Caco-2 (cell line): Measurements from ENCODE around the gene SLC25A51. TPM values are rescaled to one million over a fixed set of nuclear protein-coding genes. Genes with fewer than 3 reads are reported as not detected.

Experiments used
- BruUV-seq: library from RNA; stranded (reverse); fragments of 400-500 nt; replicated peaks from 2 replicates; lab custom pipeline; 2021; lab: Mats Ljungman, UMichigan
- CTCF ChIA-PET: fragments of 300-600 bp; sonication (Branson Sonifier 250); formaldehyde crosslinking; loops from one replicate; lab custom pipeline; 2022; ENCODE audit warnings: antibody characterized with exemption; lab: Charles Lee
- POLR2A ChIA-PET: fragments of 300-600 bp; sonication (Branson Sonifier 250); formaldehyde crosslinking; loops from one replicate; lab custom pipeline; 2022; ENCODE audit warnings: antibody characterized with exemption; lab: Charles Lee
- DNase-seq, 2 experiments: peaks; one replicate each; pipeline versions ENCODE4 v3.0.0 to v3.0.0-alpha.2; 2020 to 2022
- H3K27me3 ChIP-seq: replicated peaks from 2 replicates; pipeline ENCODE4 v1.6.0; 2011; ENCODE audit warnings: low read length; ENCODE audit not compliant: control insufficient read depth, insufficient read depth
- H3K36me3 ChIP-seq: 2 replicates; pipeline ENCODE4 v1.5.1; 2011; ENCODE audit warnings: low read length; ENCODE audit not compliant: control insufficient read depth, insufficient read depth
- H3K4me1 ChIP-seq: fragments of 250-450 bp; sonication (Bioruptor Pico); 2 replicates; pipeline ENCODE4 v1.5.1; 2020; ENCODE audit warnings: mild to moderate bottlenecking
- H3K4me3 ChIP-seq: 2 replicates; pipeline ENCODE4 v1.5.1; 2011; ENCODE audit warnings: low read depth, mild to moderate bottlenecking, control low read depth, low read length
- H3K9me3 ChIP-seq: fragments of 250-450 bp; sonication (Bioruptor Pico); 2 replicates; pipeline ENCODE4 v1.5.1; 2020; ENCODE audit warnings: mild to moderate bottlenecking, moderate library complexity
- H3K27ac Mint-ChIP-seq: one replicate; pipeline ENCODE4 v1.8.0; 2022; ENCODE audit warnings: mixed read lengths; ENCODE audit not compliant: unreplicated experiment
- H3K27me3 Mint-ChIP-seq: one replicate; pipeline ENCODE4 v1.8.0; 2022; ENCODE audit warnings: mixed read lengths; ENCODE audit not compliant: insufficient read depth, unreplicated experiment
- H3K36me3 Mint-ChIP-seq: one replicate; pipeline ENCODE4 v1.8.0; 2022; ENCODE audit warnings: mild to moderate bottlenecking, mixed read lengths; ENCODE audit not compliant: insufficient read depth, unreplicated experiment
- H3K4me1 Mint-ChIP-seq: one replicate; pipeline ENCODE4 v1.8.0; 2022; ENCODE audit warnings: low read depth, mixed read lengths; ENCODE audit not compliant: unreplicated experiment
- H3K4me3 Mint-ChIP-seq: one replicate; pipeline ENCODE4 v1.8.0; 2022; ENCODE audit warnings: mild to moderate bottlenecking, moderate library complexity, mixed read lengths; ENCODE audit not compliant: unreplicated experiment
- H3K9me3 Mint-ChIP-seq: one replicate; pipeline ENCODE4 v1.8.0; 2022; ENCODE audit warnings: mixed read lengths; ENCODE audit not compliant: unreplicated experiment
- CTCF ChIP-seq, 2 experiments: fragments of 200-600 bp in 1 of 2; IDR thresholded peaks; 1 replicate in 1 of 2; 2 replicates in 1 of 2; pipeline versions ENCODE4 v1.5.1 to v1.8.0; 2011 to 2022; ENCODE audit warnings: antibody characterized with exemption in 1 of 2, control low read depth in 1 of 2, inconsistent platforms in 1 of 2, low read depth in 1 of 2, low read length in 1 of 2, mild to moderate bottlenecking in 1 of 2, moderate library complexity in 1 of 2; ENCODE audit not compliant: insufficient read depth in 1 of 2, severe bottlenecking in 1 of 2, unreplicated experiment in 1 of 2
- intact Hi-C: fragments of 100-400 bp; cut with micrococcal nuclease; formaldehyde crosslinking; loops from one replicate; pipeline ENCODE4 v1.10.0; 2022; ENCODE audit not compliant: unreplicated experiment
- total RNA-seq: library from RNA; stranded (reverse); gene quantifications from 2 replicates; pipeline ENCODE4 v1.2.3, GENCODE V29; 2022

SLC25A51 gene
- total RNA-seq, 1 experiment from 2014 or later: 29.1 TPM

GRCh38 chr9:37951671-37952449, 47.9 kb upstream of the SLC25A51 start:
- ChIA-PET POLR2A (no interaction called here), CTCF (no interaction called here)
- intact Hi-C loops: loop anchor here (2.0 kb wide), 1 partner anchor 13 kb away; no protein-coding TSS in a partner anchor
- H3K4me1 ChIP-seq: peaks cover 24% of the 10 kb centered on the region
- Mint-ChIP-seq H3K36me3 (peaks cover 60% of the 10 kb centered on the region), H3K27me3 (no peaks in the 10 kb centered on the region), H3K27ac (peak overlapping the region; percentile 32), H3K4me1 (peaks cover 27% of the 10 kb centered on the region), H3K4me3 (no peak overlapping the region), H3K9me3 (no peaks in the 10 kb centered on the region)
- no peaks in the 10 kb centered on the region for H3K9me3 ChIP-seq
- peaks cover 2% of the 10 kb centered on the region for H3K36me3 ChIP-seq
- no peak for DNase-seq
- H3K27me3 ChIP-seq: no peaks in the 10 kb centered on the region
- no TSS peak for BruUV-seq
- H3K4me3 ChIP-seq: no peak overlapping the region
- TF ChIP-seq CTCF (IDR thresholded peaks at IDR 0.05; ENCODE audit: insufficient read depth in 1 of 2, low read depth in 1 of 2, low read length in 1 of 2, severe bottlenecking in 1 of 2, unreplicated experiment in 1 of 2): no peak

DNA sequence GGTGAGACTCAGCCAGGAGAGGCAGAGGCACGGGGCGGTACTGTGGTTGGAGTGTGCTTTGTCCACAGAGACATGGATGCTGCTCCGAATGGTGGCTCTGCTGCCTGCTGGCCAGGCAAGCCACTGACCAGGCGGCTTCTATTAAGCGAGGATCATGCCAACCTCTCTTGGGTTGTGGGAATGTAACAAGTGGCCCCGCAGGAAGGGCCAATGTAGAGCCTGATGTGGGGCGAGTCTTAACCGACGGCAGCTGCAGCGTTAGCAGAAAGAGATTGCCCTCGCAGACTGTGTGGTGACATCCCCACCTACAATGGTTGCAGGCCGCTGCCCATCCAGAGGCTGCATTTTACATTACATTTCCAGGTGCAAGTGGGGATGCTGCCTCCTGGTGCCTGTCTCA, 46.6 kb upstream of the SLC25A51 start:
- Mint-ChIP-seq H3K9me3 (no peaks in the 10 kb centered on the region), H3K27me3 (no peaks in the 10 kb centered on the region), H3K27ac (peak overlapping the region; percentile 32), H3K4me1 (peaks cover 27% of the 10 kb centered on the region), H3K4me3 (no peak overlapping the region), H3K36me3 (peaks cover 60% of the 10 kb centered on the region)
- Histone ChIP-seq H3K4me3 (no peak overlapping the region), H3K27me3 (no peaks in the 10 kb centered on the region), H3K4me1 (peaks cover 31% of the 10 kb centered on the region), H3K9me3 (no peaks in the 10 kb centered on the region), H3K36me3 (peaks cover 2% of the 10 kb centered on the region)
- DNase-seq: no peak
- ChIA-PET POLR2A (no interaction called here), CTCF (interaction anchor here (0.8 to 1.7 kb wide), 2 partner anchors 37 to 45 kb away, joined by 3 to 6 read pairs; no protein-coding TSS in a partner anchor)
- no TSS peak for BruUV-seq
- intact Hi-C loops: loop anchor here (2.0 kb wide), 1 partner anchor 14 kb away; no protein-coding TSS in a partner anchor
- no peak for TF ChIP-seq CTCF (IDR thresholded peaks at IDR 0.05; ENCODE audit: insufficient read depth in 1 of 2, low read depth in 1 of 2, low read length in 1 of 2, severe bottlenecking in 1 of 2, unreplicated experiment in 1 of 2)

DNA sequence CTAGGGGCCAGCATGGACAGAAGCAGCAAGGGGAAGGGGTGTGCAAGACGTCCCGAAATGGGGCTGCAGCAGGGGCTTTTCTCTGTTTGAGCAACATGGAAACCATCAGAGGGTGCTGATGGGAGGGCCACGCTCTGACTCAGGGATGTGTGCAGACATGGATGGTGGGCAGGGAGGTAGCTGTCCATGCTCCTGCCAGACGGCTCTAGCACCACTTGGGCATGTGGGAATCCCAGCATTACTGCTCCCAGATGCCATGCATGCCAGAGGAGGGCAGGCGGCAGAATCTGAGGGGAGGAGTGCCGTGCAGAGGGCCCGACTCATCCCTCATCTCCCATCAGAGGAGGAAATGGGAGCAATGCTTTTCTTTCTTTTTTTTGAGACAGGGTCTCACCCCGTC, 45.6 kb upstream of the SLC25A51 start:
- H3K9me3 ChIP-seq: no peaks in the 10 kb centered on the region
- Mint-ChIP-seq H3K4me1 (peaks cover 35% of the 10 kb centered on the region), H3K27me3 (no peaks in the 10 kb centered on the region), H3K36me3 (peaks cover 68% of the 10 kb centered on the region), H3K9me3 (no peaks in the 10 kb centered on the region), H3K4me3 (no peak overlapping the region), H3K27ac (no peak overlapping the region)
- intact Hi-C loops: no loop called here
- no peak overlapping the region for H3K4me3 ChIP-seq
- no peak for DNase-seq
- BruUV-seq: no TSS peak
- ChIA-PET CTCF (interaction anchor here (1.7 kb wide), 1 partner anchor 36 kb away, joined by 6 read pairs; no protein-coding TSS in a partner anchor), POLR2A (interaction anchor here (0.7 kb wide), 1 partner anchor 829 kb away, joined by 4 read pairs; the partner anchor contains the start of gene ZCCHC7)
- H3K4me1 ChIP-seq: peaks cover 41% of the 10 kb centered on the region
- no peaks in the 10 kb centered on the region for H3K27me3 ChIP-seq
- peaks cover 2% of the 10 kb centered on the region for H3K36me3 ChIP-seq
- no peak for TF ChIP-seq CTCF (IDR thresholded peaks at IDR 0.05; ENCODE audit: insufficient read depth in 1 of 2, low read depth in 1 of 2, low read length in 1 of 2, severe bottlenecking in 1 of 2, unreplicated experiment in 1 of 2)
